ENCODE measurements around the gene WNT11. TPM values are rescaled to one million over a fixed set of nuclear protein-coding genes. Genes with fewer than 3 reads are reported as not detected.
A peak's percentile ranks its signal among the peaks of the same experiment; 100 is the strongest.

WNT11 gene
- total RNA-seq, 3 donors from 2014 or later (not counting 1 experiment from before 2014, with no cell fraction given), result 0.47 to 1.3 (median 0.80) TPM

GRCh38 chr11:76212086-76213035 is 6.1 kb upstream of the WNT11 start:
- Histone ChIP-seq H3K36me3 (ENCODE audit: control insufficient read depth, insufficient read depth, low read length) (no peaks in the 10 kb centered on the region), H3K4me1 (ENCODE audit: control insufficient read depth, insufficient read depth, low read length) (peaks cover 33% of the 10 kb centered on the region), H3K27ac (ENCODE audit: low read length) (no peak overlapping the region), H3K9me3 (ENCODE audit: control insufficient read depth, insufficient read depth, low read length) (no peaks in the 10 kb centered on the region), H3K27me3 (ENCODE audit: control insufficient read depth, insufficient read depth, low read length) (peaks cover 35% of the 10 kb centered on the region), H3K4me3 (ENCODE audit: low read length) (no peak overlapping the region)
- Mint-ChIP-seq H3K4me1 (peaks cover 0 to 20% of the 10 kb centered on the region in 2 donors), H3K27ac (no peak overlapping the region), H3K4me3 (peak overlapping the region; percentile 21), H3K36me3 (no peaks in the 10 kb centered on the region), H3K9me3 (no peaks in the 10 kb centered on the region), H3K27me3 (ENCODE audit: low read depth in 2 of 2) (peaks cover 0 to 27% of the 10 kb centered on the region in 2 donors)
- DNase-seq (no peak), ATAC-seq (no peak)
- WGBS (ENCODE audit: insufficient coverage), result 84% methylated on average over 7 of the region's 7 CpGs
- TF ChIP-seq CTCF (IDR thresholded peaks at IDR 0.05), result no peak
- intact Hi-C loops (cut with micrococcal nuclease), result no loop called here

- TF ChIP-seq CTCF (IDR thresholded peaks at IDR 0.05), result no peak
- H3K4me3 ChIP-seq (ENCODE audit: low read length), result no peak overlapping the region
These were observed 4.9 kb upstream of the WNT11 start for GRCh38 chr11:76210931-76211851.

GRCh38 chr11:76209973-76210930 is 4.0 kb upstream of the WNT11 start:
- intact Hi-C loops (cut with micrococcal nuclease), result loop anchor here (5.0 kb wide), 3 partner anchors 58 to 472 kb away; no protein-coding TSS in a partner anchor
- H3K27me3 Mint-ChIP-seq (ENCODE audit: low read depth in 2 of 2), result peaks cover 8 to 37% of the 10 kb centered on the region in 2 donors
- Histone ChIP-seq H3K27me3 (ENCODE audit: control insufficient read depth, insufficient read depth, low read length) (peaks cover 53% of the 10 kb centered on the region), H3K4me3 (ENCODE audit: low read length) (no peak overlapping the region), H3K27ac (ENCODE audit: low read length) (no peak overlapping the region), H3K9me3 (ENCODE audit: control insufficient read depth, insufficient read depth, low read length) (no peaks in the 10 kb centered on the region), H3K36me3 (ENCODE audit: control insufficient read depth, insufficient read depth, low read length) (no peaks in the 10 kb centered on the region), H3K4me1 (ENCODE audit: control insufficient read depth, insufficient read depth, low read length) (peaks cover 49% of the 10 kb centered on the region)
- H3K27ac Mint-ChIP-seq, result no peak overlapping the region
- TF ChIP-seq CTCF (IDR thresholded peaks at IDR 0.05), result no peak
- no peaks in the 10 kb centered on the region for H3K9me3 Mint-ChIP-seq
- peaks cover 8 to 40% of the 10 kb centered on the region in 2 donors for H3K4me1 Mint-ChIP-seq
- H3K36me3 Mint-ChIP-seq, result no peaks in the 10 kb centered on the region
- peak overlapping the region; percentile 82 for H3K4me3 Mint-ChIP-seq
- WGBS (ENCODE audit: insufficient coverage), result under 1% methylated on average over 108 of the region's 111 CpGs
- DNase-seq (peak in 1 of 2 donors; percentile 65), ATAC-seq (peak in 1 of 3 donors; percentile 24)

More at GRCh38 chr11:76210931-76211851, 4.9 kb upstream of the WNT11 start:
- no peak overlapping the region for H3K27ac ChIP-seq (ENCODE audit: low read length)
- H3K4me1 ChIP-seq (ENCODE audit: control insufficient read depth, insufficient read depth, low read length), result peaks cover 42% of the 10 kb centered on the region
- ATAC-seq (no peak), DNase-seq (peak in 1 of 2 donors; percentile 52)
- H3K36me3 ChIP-seq (ENCODE audit: control insufficient read depth, insufficient read depth, low read length), result no peaks in the 10 kb centered on the region
- WGBS (ENCODE audit: insufficient coverage), result 25% methylated on average over 35 of the region's 35 CpGs
- no peaks in the 10 kb centered on the region for H3K9me3 Mint-ChIP-seq
- peaks cover 44% of the 10 kb centered on the region for H3K27me3 ChIP-seq (ENCODE audit: control insufficient read depth, insufficient read depth, low read length)
- intact Hi-C loops (cut with micrococcal nuclease), result no loop called here
- H3K9me3 ChIP-seq (ENCODE audit: control insufficient read depth, insufficient read depth, low read length), result no peaks in the 10 kb centered on the region
- peaks cover 0 to 31% of the 10 kb centered on the region in 2 donors for H3K4me1 Mint-ChIP-seq
- H3K27me3 Mint-ChIP-seq (ENCODE audit: low read depth in 2 of 2), result peaks cover 0 to 30% of the 10 kb centered on the region in 2 donors
- H3K36me3 Mint-ChIP-seq, result no peaks in the 10 kb centered on the region
- H3K4me3 Mint-ChIP-seq, result peak overlapping the region; percentile 51
- no peak overlapping the region for H3K27ac Mint-ChIP-seq

Data from natural killer cell (primary cell).